ENCODE measurements around the gene CRYBA4.

CRYBA4 gene

DNA sequence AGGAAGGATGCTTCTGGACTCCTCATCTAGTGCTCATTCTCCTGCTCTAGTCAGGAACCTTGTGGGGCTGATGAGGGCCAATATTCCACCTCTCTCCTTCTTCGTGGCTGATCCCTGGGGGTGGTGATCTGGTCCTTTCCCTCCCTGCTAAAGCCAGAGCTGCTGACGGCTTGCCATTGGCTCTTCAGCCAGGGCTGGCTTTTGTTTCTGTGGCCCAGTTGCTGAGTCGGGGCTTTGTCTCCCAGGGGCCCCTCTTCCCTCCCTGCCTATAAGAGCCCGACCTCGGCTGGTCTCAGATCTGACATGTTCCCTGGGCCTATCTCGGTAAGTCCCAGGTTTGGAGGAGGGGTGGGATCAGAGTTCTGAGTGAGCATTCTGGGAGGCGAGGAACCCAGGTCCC lies at the start of gene CRYBA4:
Gene CRYBA4, plus strand, starts transcription at position 301 of the 400 bp plus-strand sequence. CDS start 634 bp downstream, outside the sequence.
- DNase-seq, result no peak

DNA sequence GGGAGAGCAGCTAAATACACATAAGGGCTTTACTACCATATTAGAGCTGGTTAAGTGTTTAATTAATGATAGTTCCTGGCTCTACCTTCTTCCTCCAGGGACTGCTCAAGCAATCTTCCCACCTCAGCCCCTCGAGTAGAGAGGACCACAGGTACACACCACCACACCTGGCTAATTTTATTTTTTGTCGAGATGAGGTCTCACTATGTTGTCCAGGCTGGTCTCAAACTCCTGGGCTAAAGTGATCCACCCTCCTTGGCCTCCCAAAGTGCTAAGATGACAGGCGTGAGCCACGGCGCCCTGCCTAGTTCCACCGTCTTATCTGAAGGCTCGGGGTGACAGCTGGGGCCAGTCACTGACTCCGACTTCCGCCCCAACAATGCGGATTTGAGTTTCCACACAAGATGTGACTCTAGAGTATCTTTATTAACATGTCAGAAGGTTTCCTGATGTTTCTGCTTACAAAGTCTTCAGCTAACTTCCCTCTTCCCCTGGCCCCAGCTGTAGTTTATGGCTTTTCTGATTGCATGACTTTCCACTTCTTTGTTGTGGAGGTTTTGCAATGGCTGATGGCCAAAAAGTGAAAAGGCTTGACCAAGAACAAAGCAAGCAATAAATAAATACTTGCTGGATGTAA lies 48.6 kb upstream of the CRYBA4 start:
- no peak for DNase-seq

DNA sequence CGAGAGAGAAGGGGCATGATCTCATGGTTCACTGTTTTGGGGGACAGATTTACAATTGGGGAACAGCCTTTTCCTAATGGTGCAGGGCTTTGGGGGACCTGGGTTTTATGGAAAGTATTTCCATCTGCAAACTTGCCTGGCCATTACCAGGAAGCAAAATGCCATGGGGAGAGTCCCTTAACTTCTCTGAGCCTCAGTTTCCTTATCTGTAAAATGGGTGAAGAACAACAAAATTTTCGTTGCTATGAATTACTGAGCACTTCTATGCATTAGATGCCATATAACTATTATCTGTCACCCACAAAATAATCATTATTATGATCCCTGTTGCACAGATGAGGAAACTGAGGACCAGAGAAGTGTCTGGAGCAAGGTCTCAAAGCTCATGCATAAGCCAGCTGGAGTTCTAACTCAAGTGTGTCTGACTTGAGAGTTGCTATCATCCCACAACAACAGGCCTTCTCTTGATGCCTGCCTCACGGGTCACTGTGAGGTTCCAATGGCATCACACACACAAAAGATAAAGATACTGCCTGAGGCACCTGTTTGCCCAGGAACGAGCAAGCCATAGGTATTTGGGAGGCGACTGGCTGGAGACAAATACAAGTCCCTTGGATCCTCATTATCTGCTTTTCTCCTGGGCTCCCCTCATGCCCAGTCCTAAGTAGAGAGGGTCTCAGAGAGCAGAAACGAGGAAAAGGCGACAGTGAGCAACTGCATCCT lies 47.6 kb upstream of the CRYBA4 start:
- DNase-seq, result no peak

DNA sequence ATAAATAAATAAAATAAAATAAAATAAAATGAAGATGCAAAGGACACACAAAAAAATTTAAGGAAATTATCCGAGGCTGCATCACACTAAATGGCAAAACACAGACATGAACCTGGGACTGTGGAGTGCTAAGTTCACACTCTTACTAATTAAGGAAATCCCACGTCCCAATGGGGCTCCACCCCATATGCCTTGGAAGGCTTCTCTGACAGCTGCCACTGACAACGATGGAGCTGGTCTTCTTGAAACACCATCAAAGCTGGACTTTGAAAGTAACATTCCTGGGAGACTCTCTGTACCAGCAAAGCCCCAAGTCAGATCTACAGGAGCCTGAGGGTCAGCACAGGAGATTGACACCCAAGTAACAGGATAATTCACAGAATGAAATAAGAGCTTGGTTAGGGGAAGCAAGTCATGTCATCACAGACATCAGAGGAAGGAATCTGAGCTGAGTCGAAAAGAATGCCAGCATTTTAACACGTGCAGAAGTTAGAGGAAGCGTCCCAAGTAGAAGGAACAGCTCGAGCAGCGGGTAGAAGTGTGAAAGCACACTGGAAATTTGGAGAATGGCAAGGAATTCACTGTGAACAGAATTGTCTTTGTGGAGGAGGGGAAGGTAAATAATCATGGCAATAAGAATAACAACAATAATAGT lies 45.6 kb upstream of the CRYBA4 start:
- DNase-seq, result no peak

DNA sequence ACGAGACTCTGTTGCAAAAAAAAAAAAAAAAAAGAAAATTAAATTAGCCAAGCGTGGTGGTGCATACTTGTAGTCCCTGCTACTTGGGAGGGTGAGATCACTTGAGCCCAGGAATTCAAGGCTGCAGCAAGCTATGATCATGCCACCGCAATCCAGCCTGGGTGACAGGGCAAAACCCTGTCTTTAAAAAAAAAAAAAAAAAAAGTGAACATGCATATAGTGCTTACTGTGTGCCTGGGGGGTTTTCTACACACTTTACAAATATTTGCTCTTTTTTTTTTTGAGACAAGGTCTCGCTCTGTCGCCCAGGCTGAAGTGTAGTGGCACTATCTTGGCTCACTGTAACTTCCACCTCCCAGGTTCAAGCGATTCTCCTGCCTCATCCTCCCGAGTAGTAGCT lies 44.7 kb upstream of the CRYBA4 start:
- no peak for DNase-seq

DNA sequence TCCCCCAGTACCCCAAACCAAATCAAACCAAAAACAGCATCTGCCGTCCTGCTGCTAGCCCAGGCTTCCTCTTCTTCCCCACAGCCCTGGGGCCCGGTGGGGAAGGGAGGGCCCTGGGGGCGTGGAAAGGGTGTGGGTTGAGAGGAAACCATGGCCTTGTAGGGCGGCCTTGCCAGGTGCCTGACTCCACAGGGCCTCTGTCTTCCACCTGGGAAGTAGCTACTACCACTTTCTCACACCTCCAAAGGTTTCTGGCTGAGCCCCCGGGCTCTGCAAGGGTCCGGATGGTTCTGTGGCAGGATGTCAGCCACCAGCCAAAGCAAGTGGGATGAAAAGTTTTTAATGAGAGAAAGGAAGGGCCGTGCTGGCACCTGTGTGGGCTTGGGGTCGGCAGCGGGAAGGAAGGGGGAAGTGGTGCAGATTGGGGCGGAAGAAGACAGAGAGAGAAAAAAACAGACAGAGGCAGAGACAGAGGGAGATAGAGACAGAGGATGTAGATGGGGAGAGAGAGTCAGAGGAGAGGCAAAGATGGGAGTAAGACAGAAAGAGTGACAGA lies 42.4 kb upstream of the CRYBA4 start:
- no peak for DNase-seq

DNA sequence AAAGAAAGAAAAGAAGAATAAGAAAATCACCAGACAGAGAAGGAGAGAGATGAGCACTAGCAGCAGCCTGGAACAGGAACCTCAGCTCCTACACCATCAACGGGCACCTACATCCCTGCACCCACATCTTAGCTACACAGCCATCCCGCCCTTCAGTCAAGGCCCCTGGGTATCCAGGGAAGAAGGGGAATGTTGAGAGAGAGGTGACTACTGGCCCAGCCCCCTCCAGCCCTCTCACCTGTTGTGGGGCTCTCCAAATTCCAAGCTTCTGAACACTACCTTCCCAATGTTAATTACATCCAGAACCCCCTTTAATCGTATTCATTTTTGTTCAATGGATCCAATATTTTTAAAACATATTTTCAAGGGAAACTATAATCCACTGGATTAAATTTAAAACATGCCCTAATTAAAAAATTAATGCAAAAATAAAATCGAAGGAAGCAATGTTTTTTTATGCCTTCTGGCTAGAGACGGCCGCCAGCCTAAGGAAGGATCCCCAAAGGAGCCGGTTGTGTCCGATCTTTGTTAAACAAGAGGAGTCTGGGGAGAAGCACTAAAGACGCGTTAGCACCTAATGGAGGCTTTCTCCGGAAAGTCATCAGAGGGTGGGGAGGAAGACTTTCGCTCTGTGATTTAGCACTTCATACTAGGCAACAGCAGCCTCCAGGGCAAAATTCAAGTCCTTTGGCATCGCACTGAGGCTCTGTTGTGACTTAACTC lies 41.4 kb upstream of the CRYBA4 start:
- DNase-seq, result no peak

DNA sequence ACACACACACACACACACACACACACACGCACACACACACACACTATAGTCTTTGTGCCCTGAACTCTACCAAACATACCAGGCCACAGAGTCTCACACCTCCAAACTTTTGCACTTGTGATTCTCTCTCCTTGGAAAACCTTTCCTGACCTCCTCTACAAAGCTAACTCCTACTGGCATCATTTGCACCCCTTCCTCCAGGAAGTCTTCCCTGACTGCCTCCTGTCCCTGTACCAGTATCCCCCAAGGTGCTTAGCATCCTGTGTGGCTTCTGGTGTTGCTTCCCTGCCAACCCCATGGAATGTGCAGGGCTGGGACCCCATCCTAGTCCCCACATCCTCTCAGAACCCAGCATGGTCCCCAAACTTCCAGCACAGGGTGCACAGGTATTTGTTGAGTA lies 40.7 kb upstream of the CRYBA4 start:
- DNase-seq, result no peak

DNA sequence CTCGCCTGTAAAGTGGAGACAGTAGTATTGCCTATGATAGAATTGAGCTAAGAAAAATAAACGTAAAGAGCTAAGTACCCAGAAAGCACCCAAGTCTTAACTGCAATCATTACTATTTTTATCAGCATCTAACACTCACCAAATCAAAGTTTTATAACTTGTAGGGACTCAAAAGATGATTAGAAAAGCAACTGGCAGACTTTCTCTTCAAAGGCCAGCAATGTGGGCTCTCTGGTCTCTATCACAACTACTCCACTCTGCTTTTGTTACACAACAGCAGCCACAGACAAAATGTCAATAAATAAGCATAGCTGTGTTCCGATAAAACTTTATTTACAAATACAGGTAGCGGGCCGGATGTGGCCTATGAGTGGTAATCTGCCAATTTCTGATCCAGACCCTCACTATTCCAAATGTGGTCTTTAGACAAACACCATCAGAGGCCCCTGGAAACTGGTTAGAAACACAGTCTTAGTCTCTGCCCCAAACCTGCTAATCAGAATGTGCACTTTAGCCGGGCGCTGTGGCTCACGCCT lies 40.1 kb upstream of the CRYBA4 start:
- DNase-seq, result no peak

DNA sequence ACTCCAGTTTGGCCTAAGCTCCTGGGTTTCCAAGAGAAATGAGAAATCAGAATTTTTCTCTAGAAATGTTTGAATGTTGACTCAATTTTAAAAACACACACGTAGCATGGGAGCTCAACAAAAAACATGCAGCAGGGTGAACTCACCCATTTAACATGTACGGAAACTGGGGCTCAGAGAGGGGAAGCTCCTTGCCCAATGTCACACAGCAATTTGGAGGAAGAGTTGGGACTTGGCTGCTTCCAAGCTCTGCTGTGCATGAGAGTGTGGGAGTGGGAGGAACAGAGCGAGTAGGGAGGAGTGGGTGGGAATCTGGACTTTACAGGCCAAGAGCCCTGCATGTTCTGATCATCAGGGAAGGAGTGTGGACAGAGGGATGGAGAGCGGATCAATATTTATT lies 37.8 kb upstream of the CRYBA4 start:
- DNase-seq, result no peak

DNA sequence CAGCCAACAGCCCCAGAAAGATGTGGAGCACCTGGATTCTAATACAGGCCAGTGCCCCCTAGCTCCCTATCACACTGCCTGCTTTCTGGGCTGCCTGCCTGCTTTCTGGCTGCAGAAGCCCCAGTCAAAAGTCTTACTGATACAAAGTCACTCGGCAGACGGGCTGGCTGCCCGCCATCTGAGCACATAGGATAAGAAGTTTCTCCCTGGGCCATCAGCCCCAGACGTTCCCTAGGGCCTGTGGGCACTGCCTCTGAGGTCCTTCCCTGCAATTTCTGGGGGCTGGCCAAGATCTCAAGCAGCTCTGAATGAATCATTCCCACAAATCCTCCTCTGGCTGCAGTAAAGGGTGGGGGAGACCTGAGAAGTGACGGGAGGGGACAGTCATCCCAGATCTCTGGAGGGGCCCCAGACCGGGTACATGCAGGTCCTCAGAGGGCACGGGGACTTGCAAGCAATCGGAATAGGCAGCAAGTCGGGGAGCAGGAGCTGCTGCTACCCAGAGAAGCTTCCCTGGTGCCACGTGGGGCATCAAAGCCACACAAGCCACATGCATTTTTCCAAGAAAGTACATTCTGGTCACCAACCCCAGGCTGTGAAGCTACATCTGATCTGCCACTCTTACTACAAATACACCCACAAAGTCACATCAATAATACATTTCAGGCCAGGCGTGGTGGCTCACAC lies 36.5 kb upstream of the CRYBA4 start:
- no peak for DNase-seq

DNA sequence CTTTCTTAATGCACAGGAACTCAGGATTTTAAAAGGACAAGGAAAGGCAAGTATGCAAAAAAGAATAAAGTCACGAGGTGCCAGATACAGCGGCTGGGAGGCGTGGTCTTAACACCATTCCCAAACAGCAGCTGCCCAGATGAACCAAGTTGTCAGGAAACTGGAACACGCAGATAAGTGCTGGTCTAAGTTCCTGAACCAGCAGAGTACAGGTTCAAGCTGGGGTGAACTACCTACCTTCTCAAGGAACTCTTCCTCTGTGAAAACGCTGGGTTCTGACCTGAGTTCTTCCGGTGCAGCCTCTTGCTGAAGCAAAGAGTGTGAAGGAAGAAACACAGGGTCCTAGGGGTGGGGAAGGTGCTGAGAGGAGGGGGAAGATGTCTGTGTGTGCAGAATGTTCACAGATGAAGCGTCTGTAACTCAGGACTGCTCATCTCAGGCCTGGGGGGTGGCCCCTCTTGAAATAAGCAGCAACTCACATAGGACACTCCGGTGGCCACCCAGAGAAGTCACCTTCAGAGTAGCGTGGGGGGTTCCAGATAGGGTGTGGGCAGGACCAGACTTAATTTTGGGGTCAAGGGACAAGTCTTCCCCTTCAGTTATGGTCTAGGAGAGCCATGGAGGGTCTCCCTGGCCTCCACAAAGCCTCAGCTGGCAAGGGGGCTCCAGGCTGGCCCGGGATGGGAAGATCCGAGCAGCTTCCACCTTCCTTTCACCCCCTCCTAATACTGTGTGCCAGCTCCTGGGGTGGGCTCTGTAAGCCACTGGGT lies 35.0 kb upstream of the CRYBA4 start:
- no peak for DNase-seq

DNA sequence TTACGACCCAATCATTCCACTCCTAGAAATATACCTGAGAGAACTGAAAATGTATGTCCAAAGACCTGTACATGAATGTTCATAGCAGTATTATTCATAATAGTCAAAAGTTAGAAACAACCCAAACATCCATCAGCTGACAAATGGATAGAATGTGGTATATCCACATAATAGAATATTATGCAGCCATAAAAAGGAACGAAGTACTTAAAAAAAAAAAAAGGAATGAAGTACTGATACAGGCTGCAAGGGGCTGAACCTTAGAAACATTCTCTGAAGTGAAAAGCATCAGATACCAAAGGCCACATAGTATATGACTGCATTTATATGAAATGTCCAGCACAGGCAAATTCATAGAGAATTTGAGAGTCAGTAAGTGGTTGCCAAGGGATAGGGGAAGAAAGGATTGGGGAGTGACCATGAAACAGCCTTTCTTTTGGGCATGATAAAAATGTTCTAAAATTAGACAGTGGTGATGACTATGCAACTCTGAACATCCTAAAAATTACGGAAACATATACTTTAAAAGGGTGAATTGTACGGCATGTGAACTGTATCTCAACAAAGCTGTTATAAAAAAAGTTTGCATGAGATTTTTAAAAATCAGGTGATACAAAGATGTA lies 33.7 kb upstream of the CRYBA4 start:
- DNase-seq, result no peak

DNA sequence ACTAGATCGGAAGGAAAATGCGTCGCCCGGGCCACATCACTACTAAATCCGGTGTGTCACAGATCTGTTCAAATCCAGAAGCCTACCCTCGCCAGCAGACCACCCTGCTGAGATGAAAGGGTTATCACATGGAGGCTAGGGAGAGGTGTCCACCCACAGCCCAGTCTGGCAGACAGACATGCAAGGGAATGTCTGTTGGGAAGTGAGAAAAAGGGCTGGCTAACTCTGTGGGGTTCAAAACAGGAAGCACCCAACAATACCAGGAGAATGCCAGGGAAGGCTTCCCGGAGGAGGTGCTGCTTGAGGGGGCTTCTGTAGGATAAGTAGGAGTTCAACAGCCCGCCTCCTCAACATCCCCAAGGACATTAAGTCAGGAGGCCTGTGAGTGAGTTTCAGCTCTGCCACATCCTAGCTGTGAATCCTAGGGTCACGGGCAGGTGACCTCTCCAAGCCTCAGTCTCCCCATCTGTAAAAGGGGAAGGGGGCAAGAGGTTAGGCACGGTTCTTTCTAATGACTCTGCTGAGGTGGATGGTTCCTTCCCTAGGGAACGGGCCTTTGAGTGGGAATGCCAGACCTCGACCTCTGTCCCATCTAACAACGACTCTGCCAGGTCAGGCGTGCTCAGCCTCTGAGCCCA lies 32.9 kb upstream of the CRYBA4 start:
- DNase-seq, result no peak

DNA sequence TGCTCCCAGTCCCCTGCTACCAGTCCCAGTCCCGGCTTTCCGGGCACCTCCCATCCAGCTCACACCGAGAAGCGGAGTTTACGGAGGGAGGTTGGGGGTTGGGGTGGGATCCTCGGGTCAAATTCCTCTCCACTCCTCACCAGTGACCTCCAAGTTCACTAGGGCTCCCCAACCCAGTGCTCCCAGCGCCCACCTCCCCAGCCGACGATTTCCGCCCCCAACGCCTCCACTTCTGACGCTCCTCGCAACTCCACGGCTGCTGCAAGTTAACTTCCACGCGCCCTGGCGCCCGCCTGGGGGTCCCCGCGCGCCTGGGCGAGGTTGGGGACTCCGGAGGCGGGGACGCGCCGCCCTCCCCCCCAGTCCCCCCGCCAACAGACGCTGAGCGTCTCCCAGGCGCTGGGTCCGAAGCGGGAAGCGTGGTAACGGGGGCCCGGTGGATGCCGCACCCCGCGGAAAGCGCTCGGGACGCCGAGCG lies 32.4 kb upstream of the CRYBA4 start:
- DNase-seq, result no peak

DNA sequence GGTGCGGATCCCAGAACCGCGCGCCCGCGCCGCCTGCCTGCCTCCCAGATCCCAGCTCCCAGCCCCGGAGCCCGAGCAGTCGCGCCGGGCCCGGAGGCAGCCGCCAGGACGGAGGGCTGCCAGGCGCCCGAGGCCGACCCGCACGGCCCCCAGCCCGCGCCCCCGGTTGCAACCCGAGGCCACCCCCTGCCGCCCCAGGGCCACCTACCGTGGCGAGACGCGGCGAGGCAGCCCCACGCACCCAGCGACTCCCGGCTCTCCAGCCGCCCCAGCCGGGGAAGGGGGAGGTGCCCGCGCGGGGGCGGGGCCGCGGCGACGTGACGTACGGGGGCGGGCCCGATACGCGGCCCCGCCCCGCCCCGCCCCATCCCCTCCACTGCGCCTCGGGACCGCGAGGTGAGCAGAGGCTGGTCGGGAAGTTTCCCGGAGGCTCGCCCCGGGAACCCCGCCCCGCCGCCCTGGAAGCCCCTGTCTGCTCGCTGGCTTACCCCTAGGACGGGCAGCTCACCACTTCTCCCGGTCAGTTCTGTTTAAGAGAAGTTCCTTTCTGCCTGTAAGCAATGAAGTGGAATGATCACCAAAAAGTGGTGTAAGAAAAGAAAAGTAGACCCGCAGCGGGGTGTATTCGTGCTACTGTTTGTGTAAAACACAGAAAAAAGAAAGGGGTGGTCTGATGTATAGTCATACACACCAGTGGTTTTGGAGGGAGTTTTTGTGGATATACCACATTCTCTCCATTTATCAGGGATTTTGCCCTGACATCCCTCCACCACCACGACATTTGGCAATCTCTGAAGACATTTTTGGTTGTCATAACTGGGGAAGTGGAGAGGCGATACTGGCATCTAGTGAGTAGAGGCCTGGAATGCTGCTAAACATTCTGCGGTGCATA lies 31.7 kb upstream of the CRYBA4 start, which contains the start of gene TPST2:
Gene TPST2, minus strand, starts transcription at position 288 of the 892 bp plus-strand sequence. CDS start 48,502 bp downstream, outside the sequence.
- no peak for DNase-seq

DNA sequence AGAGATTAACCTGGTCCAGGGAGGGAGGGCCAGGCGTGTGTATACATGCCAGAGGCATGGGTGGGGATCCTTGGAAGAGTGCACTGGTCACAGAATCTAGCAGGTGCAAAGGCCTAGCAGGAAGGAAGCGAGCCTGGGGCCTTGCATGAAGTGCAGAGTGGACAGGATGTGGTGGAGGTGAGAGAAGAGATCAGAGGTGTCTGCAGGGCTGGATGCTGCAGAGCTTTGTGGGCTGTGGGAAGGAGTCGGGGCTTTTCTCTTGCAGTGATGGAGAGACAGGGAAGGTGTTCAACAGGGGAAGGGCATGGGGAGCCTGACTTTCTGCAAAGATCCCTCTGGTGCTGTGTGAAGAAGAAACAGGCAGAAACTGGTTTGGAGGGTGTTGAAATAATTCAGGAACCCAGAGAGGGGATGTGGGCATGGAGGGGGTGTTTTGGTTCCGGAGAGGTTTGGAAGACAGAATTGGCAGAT lies 29.3 kb upstream of the CRYBA4 start:
- DNase-seq, result no peak

DNA sequence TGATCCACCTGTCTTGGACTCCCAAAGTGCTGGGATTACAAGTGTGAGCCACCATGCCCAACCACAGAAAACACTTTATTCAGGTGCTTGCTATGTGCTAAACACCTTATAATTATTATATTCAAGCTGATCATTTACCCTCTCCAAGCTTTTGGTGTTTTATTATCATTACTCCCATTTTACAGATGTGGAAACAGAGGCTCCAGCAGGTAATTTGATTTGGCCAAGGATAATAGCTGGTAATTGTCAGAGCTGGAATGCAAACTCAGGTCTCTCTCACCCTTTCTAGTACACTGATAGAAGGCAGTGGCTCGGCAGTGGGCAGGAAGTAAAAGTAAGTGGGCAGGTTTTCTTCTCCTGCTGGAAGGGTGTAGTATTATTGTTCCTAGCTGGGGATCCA lies 28.0 kb upstream of the CRYBA4 start:
- DNase-seq, result no peak

DNA sequence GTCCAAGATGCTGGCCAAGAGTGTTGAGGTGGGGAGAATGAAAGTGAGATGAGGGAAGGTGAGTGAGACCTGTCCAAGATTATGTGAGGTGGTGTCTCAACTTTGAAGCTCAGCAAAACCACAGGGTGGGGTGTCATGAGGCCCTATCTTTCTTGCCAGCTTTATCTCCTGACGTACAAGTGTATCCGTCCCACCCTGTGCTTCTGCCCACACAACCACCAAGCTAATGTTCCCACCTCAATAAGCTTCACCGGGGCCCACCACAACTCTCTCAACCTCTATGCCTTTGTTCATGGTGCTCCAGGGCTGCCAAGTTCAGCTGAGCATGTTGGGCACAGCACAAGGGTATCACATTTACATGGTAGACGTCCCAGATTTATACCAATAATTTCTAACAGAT lies 24.7 kb upstream of the CRYBA4 start:
- DNase-seq, result no peak
